Measurements from ENCODE around the gene RPL4.

RPL4 gene

DNA sequence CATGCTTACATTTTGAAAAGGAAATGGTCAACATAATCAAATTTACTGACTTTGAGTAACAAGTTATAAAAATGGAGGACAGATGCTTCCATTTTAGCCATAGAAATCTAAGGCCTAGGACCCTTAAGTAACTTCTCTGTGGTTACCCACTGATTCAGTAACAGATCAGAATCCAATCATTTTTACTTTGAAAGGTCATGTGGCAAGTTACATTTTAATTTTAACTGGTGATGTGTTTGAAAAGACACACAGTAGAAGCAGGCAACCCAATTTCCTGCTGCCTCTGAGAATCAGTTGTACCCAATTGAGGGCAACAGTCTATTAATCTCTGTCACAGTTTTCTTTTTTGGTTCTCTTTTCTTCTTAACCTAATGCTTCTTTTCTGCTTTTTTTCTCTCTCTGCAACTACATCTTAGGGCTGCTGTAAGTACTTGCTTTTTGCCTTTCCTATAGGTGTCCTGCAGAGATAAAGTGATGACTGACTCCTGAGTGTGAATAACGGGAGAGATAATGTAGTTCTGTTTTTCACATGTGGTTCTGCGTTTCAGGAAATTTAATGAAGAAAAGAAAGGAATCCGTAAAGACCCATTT lies 3.7 kb upstream of the RPL4 start:
- TF ChIP-seq RARB (CRISPR knock-in tag; IDR thresholded peaks at IDR 0.05): no peak
- no peak for TF ChIP-seq SNAI2 (CRISPR knock-in tag; IDR thresholded peaks at IDR 0.05)
- TF ChIP-seq CSDC2 (CRISPR knock-in tag; IDR thresholded peaks at IDR 0.05): no peak
- TF ChIP-seq, protein P1, sequence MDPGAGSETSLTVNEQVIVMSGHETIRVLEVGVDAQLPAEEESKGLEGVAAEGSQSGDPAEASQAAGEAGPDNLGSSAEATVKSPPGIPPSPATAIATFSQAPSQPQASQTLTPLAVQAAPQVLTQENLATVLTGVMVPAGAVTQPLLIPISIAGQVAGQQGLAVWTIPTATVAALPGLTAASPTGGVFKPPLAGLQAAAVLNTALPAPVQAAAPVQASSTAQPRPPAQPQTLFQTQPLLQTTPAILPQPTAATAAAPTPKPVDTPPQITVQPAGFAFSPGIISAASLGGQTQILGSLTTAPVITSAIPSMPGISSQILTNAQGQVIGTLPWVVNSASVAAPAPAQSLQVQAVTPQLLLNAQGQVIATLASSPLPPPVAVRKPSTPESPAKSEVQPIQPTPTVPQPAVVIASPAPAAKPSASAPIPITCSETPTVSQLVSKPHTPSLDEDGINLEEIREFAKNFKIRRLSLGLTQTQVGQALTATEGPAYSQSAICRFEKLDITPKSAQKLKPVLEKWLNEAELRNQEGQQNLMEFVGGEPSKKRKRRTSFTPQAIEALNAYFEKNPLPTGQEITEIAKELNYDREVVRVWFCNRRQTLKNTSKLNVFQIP (CRISPR knock-in tag; IDR thresholded peaks at IDR 0.05; ENCODE audit: borderline replicate concordance, low read depth): no peak
- no peak for TF ChIP-seq ZNF70 (CRISPR knock-in tag; IDR thresholded peaks at IDR 0.05)
- no peak for TF ChIP-seq ZFP3 (CRISPR knock-in tag; IDR thresholded peaks at IDR 0.05)
- TF ChIP-seq ESRRG (CRISPR knock-in tag; IDR thresholded peaks at IDR 0.05): no peak
- no peak for TF ChIP-seq ISL1 (CRISPR knock-in tag; IDR thresholded peaks at IDR 0.05)
- no peak for TF ChIP-seq ZFP30 (CRISPR knock-in tag; IDR thresholded peaks at IDR 0.05)
- no peak for TF ChIP-seq BACH2 (CRISPR knock-in tag; IDR thresholded peaks at IDR 0.05; ENCODE audit: borderline replicate concordance)
- no peak for TF ChIP-seq PPARA (CRISPR knock-in tag; IDR thresholded peaks at IDR 0.05; ENCODE audit: borderline replicate concordance)
- no peak for TF ChIP-seq ARNTL (CRISPR knock-in tag; IDR thresholded peaks at IDR 0.05; ENCODE audit: borderline replicate concordance, low read depth)
- no peak for TF ChIP-seq ZNF8 (CRISPR knock-in tag; IDR thresholded peaks at IDR 0.05)
- TF ChIP-seq OSR1 (CRISPR knock-in tag; IDR thresholded peaks at IDR 0.05): no peak
- TF ChIP-seq, protein P2, sequence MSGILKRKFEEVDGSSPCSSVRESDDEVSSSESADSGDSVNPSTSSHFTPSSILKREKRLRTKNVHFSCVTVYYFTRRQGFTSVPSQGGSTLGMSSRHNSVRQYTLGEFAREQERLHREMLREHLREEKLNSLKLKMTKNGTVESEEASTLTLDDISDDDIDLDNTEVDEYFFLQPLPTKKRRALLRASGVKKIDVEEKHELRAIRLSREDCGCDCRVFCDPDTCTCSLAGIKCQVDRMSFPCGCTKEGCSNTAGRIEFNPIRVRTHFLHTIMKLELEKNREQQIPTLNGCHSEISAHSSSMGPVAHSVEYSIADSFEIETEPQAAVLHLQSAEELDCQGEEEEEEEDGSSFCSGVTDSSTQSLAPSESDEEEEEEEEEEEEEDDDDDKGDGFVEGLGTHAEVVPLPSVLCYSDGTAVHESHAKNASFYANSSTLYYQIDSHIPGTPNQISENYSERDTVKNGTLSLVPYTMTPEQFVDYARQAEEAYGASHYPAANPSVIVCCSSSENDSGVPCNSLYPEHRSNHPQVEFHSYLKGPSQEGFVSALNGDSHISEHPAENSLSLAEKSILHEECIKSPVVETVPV (CRISPR knock-in tag; IDR thresholded peaks at IDR 0.05): no peak
- TF ChIP-seq, protein P3, sequence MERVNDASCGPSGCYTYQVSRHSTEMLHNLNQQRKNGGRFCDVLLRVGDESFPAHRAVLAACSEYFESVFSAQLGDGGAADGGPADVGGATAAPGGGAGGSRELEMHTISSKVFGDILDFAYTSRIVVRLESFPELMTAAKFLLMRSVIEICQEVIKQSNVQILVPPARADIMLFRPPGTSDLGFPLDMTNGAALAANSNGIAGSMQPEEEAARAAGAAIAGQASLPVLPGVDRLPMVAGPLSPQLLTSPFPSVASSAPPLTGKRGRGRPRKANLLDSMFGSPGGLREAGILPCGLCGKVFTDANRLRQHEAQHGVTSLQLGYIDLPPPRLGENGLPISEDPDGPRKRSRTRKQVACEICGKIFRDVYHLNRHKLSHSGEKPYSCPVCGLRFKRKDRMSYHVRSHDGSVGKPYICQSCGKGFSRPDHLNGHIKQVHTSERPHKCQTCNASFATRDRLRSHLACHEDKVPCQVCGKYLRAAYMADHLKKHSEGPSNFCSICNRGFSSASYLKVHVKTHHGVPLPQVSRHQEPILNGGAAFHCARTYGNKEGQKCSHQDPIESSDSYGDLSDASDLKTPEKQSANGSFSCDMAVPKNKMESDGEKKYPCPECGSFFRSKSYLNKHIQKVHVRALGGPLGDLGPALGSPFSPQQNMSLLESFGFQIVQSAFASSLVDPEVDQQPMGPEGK (CRISPR knock-in tag; IDR thresholded peaks at IDR 0.05; ENCODE audit: borderline replicate concordance): no peak
- TF ChIP-seq, protein P4, sequence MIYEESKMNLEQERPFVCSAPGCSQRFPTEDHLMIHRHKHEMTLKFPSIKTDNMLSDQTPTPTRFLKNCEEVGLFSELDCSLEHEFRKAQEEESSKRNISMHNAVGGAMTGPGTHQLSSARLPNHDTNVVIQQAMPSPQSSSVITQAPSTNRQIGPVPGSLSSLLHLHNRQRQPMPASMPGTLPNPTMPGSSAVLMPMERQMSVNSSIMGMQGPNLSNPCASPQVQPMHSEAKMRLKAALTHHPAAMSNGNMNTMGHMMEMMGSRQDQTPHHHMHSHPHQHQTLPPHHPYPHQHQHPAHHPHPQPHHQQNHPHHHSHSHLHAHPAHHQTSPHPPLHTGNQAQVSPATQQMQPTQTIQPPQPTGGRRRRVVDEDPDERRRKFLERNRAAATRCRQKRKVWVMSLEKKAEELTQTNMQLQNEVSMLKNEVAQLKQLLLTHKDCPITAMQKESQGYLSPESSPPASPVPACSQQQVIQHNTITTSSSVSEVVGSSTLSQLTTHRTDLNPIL (CRISPR knock-in tag; IDR thresholded peaks at IDR 0.05; ENCODE audit: low read depth): no peak
- no peak for TF ChIP-seq ZNF565 (CRISPR knock-in tag; conservative IDR thresholded peaks at IDR 0.05; ENCODE audit: low read depth)
- TF ChIP-seq ZC3H10 (CRISPR knock-in tag; IDR thresholded peaks at IDR 0.05): no peak
- no peak for ATAC-seq

DNA sequence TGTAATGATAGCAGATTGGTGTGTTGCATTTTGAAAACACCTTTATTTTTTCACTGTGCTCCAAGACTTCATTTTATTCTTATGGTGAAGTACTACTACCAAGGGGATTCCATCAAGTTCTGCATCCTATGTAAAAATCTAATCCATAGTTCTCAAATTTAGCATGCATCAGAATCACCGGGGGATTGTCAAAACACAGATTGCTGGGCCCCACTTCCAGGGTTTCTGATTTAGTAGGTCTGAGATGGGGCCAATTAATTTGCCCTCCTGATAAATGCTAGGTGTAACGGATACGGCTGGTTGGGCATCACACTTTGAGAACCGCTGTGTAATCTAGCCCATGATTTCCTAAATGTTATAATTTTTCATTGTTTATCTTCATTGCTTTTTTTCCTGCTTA lies 1.2 kb upstream of the RPL4 start:
- no peak for ATAC-seq
- TF ChIP-seq ARNTL (CRISPR knock-in tag; IDR thresholded peaks at IDR 0.05; ENCODE audit: borderline replicate concordance, low read depth) (no peak), ISL1 (CRISPR knock-in tag; IDR thresholded peaks at IDR 0.05) (no peak), ZNF565 (CRISPR knock-in tag; conservative IDR thresholded peaks at IDR 0.05; ENCODE audit: low read depth) (no peak), SNAI2 (CRISPR knock-in tag; IDR thresholded peaks at IDR 0.05) (no peak), ESRRG (CRISPR knock-in tag; IDR thresholded peaks at IDR 0.05) (no peak), PPARA (CRISPR knock-in tag; IDR thresholded peaks at IDR 0.05; ENCODE audit: borderline replicate concordance) (no peak), ZFP30 (CRISPR knock-in tag; IDR thresholded peaks at IDR 0.05) (no peak), ZNF70 (CRISPR knock-in tag; IDR thresholded peaks at IDR 0.05) (no peak), ZC3H10 (CRISPR knock-in tag; IDR thresholded peaks at IDR 0.05) (no peak), ZNF8 (CRISPR knock-in tag; IDR thresholded peaks at IDR 0.05) (no peak), RARB (CRISPR knock-in tag; IDR thresholded peaks at IDR 0.05) (no peak), OSR1 (CRISPR knock-in tag; IDR thresholded peaks at IDR 0.05) (no peak), TOX (CRISPR knock-in tag; IDR thresholded peaks at IDR 0.05; ENCODE audit: borderline replicate concordance) (no peak)
- TF ChIP-seq, protein P3 (CRISPR knock-in tag; IDR thresholded peaks at IDR 0.05; ENCODE audit: borderline replicate concordance): no peak
- TF ChIP-seq, protein P1 (CRISPR knock-in tag; IDR thresholded peaks at IDR 0.05; ENCODE audit: borderline replicate concordance, low read depth): no peak
- TF ChIP-seq, protein P2 (CRISPR knock-in tag; IDR thresholded peaks at IDR 0.05): no peak
- TF ChIP-seq, protein P5, sequence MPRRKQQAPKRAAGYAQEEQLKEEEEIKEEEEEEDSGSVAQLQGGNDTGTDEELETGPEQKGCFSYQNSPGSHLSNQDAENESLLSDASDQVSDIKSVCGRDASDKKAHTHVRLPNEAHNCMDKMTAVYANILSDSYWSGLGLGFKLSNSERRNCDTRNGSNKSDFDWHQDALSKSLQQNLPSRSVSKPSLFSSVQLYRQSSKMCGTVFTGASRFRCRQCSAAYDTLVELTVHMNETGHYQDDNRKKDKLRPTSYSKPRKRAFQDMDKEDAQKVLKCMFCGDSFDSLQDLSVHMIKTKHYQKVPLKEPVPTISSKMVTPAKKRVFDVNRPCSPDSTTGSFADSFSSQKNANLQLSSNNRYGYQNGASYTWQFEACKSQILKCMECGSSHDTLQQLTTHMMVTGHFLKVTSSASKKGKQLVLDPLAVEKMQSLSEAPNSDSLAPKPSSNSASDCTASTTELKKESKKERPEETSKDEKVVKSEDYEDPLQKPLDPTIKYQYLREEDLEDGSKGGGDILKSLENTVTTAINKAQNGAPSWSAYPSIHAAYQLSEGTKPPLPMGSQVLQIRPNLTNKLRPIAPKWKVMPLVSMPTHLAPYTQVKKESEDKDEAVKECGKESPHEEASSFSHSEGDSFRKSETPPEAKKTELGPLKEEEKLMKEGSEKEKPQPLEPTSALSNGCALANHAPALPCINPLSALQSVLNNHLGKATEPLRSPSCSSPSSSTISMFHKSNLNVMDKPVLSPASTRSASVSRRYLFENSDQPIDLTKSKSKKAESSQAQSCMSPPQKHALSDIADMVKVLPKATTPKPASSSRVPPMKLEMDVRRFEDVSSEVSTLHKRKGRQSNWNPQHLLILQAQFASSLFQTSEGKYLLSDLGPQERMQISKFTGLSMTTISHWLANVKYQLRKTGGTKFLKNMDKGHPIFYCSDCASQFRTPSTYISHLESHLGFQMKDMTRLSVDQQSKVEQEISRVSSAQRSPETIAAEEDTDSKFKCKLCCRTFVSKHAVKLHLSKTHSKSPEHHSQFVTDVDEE (CRISPR knock-in tag; IDR thresholded peaks at IDR 0.05): no peak
